NCI-H2081 (cell line): ENCODE data around the gene FBXW9.
A peak's percentile ranks its signal among the peaks of the same experiment; 100 is the strongest.
"Not testable (repeated sequence)": the region's sequence is repeated elsewhere in the genome, so short reads cannot be mapped to it uniquely, and the experiment has no call there.

Experiments
- DNase-seq, 2 experiments: peaks; one replicate each; lab custom pipeline; 2025; lab: John Stamatoyannopoulos, UW

Gene FBXW9

GRCh38 chr19:12715102-12715501 is 18.7 kb upstream of the FBXW9 start:
- DNase-seq: no peak

GRCh38 chr19:12713304-12713703 is 16.9 kb upstream of the FBXW9 start:
- not testable (repeated sequence) for DNase-seq

- not testable (repeated sequence) for DNase-seq
These were observed 15.6 kb upstream of the FBXW9 start for GRCh38 chr19:12712077-12712476.

GRCh38 chr19:12711187-12711586 is 14.8 kb upstream of the FBXW9 start:
- DNase-seq: no peak

GRCh38 chr19:12708641-12709040 is 12.2 kb upstream of the FBXW9 start:
- no peak for DNase-seq

GRCh38 chr19:12706332-12706718 is 9.9 kb upstream of the FBXW9 start:
- no peak for DNase-seq

GRCh38 chr19:12705654-12706331 is 9.4 kb upstream of the FBXW9 start:
- no peak for DNase-seq

GRCh38 chr19:12705169-12705568 is 8.7 kb upstream of the FBXW9 start:
- DNase-seq: no peak

GRCh38 chr19:12703046-12703445 is 6.6 kb upstream of the FBXW9 start:
- DNase-seq: peak in 1 of 2 experiments; percentile 37

GRCh38 chr19:12701596-12702282 is 5.3 kb upstream of the FBXW9 start:
- no peak for DNase-seq

- DNase-seq: no peak
These were observed 1.7 kb upstream of the FBXW9 start for GRCh38 chr19:12698138-12698537.

GRCh38 chr19:12697425-12697824 is 994 bp upstream of the FBXW9 start:
- DNase-seq: not testable (repeated sequence)

- no peak for DNase-seq
These were observed 450 bp downstream of the FBXW9 start for GRCh38 chr19:12695997-12696365.

GRCh38 chr19:12695514-12695913 is 917 bp downstream of the FBXW9 start:
- no peak for DNase-seq

- DNase-seq: no peak
These were observed 1.3 kb downstream of the FBXW9 start for GRCh38 chr19:12695096-12695495.

- DNase-seq: no peak
These were observed 1.8 kb downstream of the FBXW9 start for GRCh38 chr19:12694641-12695040.

- no peak for DNase-seq
These were observed 3.5 kb downstream of the FBXW9 start for GRCh38 chr19:12692960-12693359.

- DNase-seq: no peak
These were observed 6.7 kb downstream of the FBXW9 start for GRCh38 chr19:12689581-12690216.

- DNase-seq: no peak
These were observed 7.4 kb downstream of the FBXW9 start for GRCh38 chr19:12689012-12689411.

- DNase-seq: no peak
These were observed 8.8 kb downstream of the FBXW9 start, which contains the start of gene GNG14 for GRCh38 chr19:12687496-12688196. GNG14 (plus strand) TSS chr19:12687998; CDS start chr19:12688049, 51 bp downstream.

GRCh38 chr19:12685831-12686230 is 10.6 kb downstream of the FBXW9 start:
- DNase-seq: no peak
